K562 (cell line): ENCODE results near the gene OXA1L. TPM values are rescaled to one million over a fixed set of nuclear protein-coding genes. Genes with fewer than 3 reads are reported as not detected.

ENCODE experiments used
- ARHGAP35 ChIP-seq: fragments of 450-650 bp; IDR thresholded peaks from 2 replicates; pipeline ENCODE4 v1.6.1; 2018; ENCODE audit not compliant: partially characterized antibody
- CC2D1A ChIP-seq: fragments of 450-650 bp; IDR thresholded peaks from 2 replicates; pipeline ENCODE4 v1.6.1; 2017; ENCODE audit warnings: mild to moderate bottlenecking
- ELF1 ChIP-seq: fragments of 200-800 bp; sonication (Bioruptor generic); IDR thresholded peaks from 2 replicates; pipeline ENCODE4 v1.6.1; 2016; ENCODE audit warnings: missing genetic modification characterization, missing compliant biosample characterization
- EP300 ChIP-seq: IDR thresholded peaks from 2 replicates; pipeline ENCODE4 v1.6.1; 2012; ENCODE audit warnings: low read length, improper control_type of control experiment
- KDM5B ChIP-seq: fragments of 200-600 bp; sonication (generic); IDR thresholded peaks from 2 replicates; pipeline ENCODE4 v1.6.1; 2012; ENCODE audit warnings: low read depth, mild to moderate bottlenecking, moderate library complexity, low read length, control low read depth, inconsistent platforms; ENCODE audit not compliant: insufficient replicate concordance
- L3MBTL2 ChIP-seq: fragments of 450-650 bp; IDR thresholded peaks from 2 replicates; pipeline ENCODE4 v1.6.1; 2016; ENCODE audit warnings: mild to moderate bottlenecking, moderate library complexity
- POU5F1 ChIP-seq: fragments of 150-350 bp; IDR thresholded peaks from 2 replicates; pipeline ENCODE4 v1.6.1; 2014; ENCODE audit warnings: borderline replicate concordance, low read length, low read depth, mild to moderate bottlenecking; ENCODE audit not compliant: partially characterized antibody
- RAD51 ChIP-seq: fragments of 450-650 bp; IDR thresholded peaks from 2 replicates; pipeline ENCODE4 v1.7.1; 2016; ENCODE audit warnings: low read depth, mild to moderate bottlenecking, borderline replicate concordance
- SNRNP70 ChIP-seq: fragments of 200-400 bp; formaldehyde crosslinking; optimal IDR thresholded peaks from 2 replicates; pipeline ENCODE3; 2017; ENCODE audit warnings: low read depth, low read length
- SUPT5H ChIP-seq: fragments of 450-650 bp; IDR thresholded peaks from 2 replicates; pipeline ENCODE4 v1.6.1; 2016
- XRCC4 ChIP-seq: IDR thresholded peaks from one replicate; pipeline ENCODE4 v1.6.1; 2011; ENCODE audit not compliant: insufficient read depth, insufficient read length; ENCODE audit errors: extremely low read depth
- YY1 ChIP-seq, 3 experiments: IDR thresholded peaks; 2 replicates each; pipeline ENCODE4 v1.6.1; 2011; ENCODE audit warnings: low read length in 2 of 3, mild to moderate bottlenecking in 2 of 3, moderate library complexity in 2 of 3, borderline replicate concordance in 1 of 3, control low read depth in 1 of 3, low read depth in 1 of 3; ENCODE audit not compliant: insufficient read depth in 3 of 3, insufficient replicate concordance in 2 of 3, control insufficient read depth in 1 of 3, insufficient read length in 1 of 3; ENCODE audit errors: extremely low read depth in 1 of 3
- ZKSCAN3 ChIP-seq: fragments of 250-450 bp; sonication (Bioruptor Pico); IDR thresholded peaks from 2 replicates; pipeline ENCODE4 v1.4.0; 2020
- ZNF23 ChIP-seq: fragments of 250-450 bp; sonication (Bioruptor Pico); IDR thresholded peaks from 2 replicates; pipeline ENCODE4 v1.4.0; 2020; ENCODE audit warnings: mild to moderate bottlenecking
- polyA plus RNA-seq, 8 experiments: library from polyadenylated mRNA; depleted of rRNA in 4 of 8; stranded (reverse) in 5 of 8; unstranded in 3 of 8; fragments of >200 nt; fragmentation: Nextera tagmentation in 2 of 8; fragmentation: Illumina TruSeq in 1 of 8; extraction: Ambion mirVana in 2 of 8; extraction: Trizol in 1 of 8; gene quantifications; 2 replicates each; pipeline versions ENCODE4 v1.2.1 to v1.2.3, GENCODE V29; 2011 to 2014; ENCODE audit warnings: inconsistent platforms in 1 of 8, missing spikeins in 1 of 8
- total RNA-seq, 7 experiments: library from RNA; depleted of rRNA in 6 of 7; stranded (reverse); fragments of >200 nt in 6 of 7; fragmentation: Illumina TruSeq in 2 of 7; extraction: Trizol in 2 of 7; gene quantifications; 2 replicates each; pipeline versions ENCODE4 v1.2.1 to v1.2.3, GENCODE V29; 2011 to 2021; ENCODE audit warnings: low replicate concordance in 1 of 7
- TF ChIP-seq, protein P1 (sequence below): fragments of 450-650 bp; IDR thresholded peaks from 2 replicates; pipeline ENCODE4 v1.6.1; 2016
- TF ChIP-seq, protein P2 (sequence below): fragments of 250-450 bp; sonication (Bioruptor Pico); IDR thresholded peaks from 2 replicates; pipeline ENCODE4 v1.8.0; 2021; ENCODE audit warnings: mild to moderate bottlenecking, moderate library complexity
- TF ChIP-seq, protein P3 (sequence below): fragments of 250-450 bp; sonication (Bioruptor Pico); IDR thresholded peaks from 2 replicates; pipeline ENCODE4 v1.4.0; 2020; ENCODE audit warnings: mild to moderate bottlenecking, moderate library complexity, borderline replicate concordance

Gene OXA1L
- total and polyA plus RNA-seq, 9 of the 15 experiments (the other 6 are each of a cell fraction or from before 2014, with no cell fraction given): 100 to 204 (median 145) TPM

DNA sequence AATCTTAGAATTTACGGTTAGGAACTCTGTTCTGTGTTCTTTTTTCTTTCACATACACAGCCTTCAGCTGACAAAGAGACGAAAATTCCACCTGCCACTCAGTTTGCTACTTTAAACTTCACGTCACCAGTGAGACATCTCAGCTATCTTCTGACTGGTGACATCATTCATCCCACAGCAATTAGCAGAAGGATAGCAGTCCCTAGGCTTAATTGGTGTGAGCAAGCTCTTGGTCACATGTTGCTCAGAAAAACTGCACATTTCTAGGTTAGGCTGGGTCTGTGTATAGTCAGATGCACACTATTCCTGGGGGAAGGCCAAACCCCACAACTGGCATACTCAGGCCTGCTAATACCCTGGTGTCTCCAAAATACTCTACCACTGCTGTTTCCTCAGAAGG is 24.8 kb downstream of the OXA1L start (continued):
- no peak for TF ChIP-seq POU5F1
- TF ChIP-seq, protein P1, sequence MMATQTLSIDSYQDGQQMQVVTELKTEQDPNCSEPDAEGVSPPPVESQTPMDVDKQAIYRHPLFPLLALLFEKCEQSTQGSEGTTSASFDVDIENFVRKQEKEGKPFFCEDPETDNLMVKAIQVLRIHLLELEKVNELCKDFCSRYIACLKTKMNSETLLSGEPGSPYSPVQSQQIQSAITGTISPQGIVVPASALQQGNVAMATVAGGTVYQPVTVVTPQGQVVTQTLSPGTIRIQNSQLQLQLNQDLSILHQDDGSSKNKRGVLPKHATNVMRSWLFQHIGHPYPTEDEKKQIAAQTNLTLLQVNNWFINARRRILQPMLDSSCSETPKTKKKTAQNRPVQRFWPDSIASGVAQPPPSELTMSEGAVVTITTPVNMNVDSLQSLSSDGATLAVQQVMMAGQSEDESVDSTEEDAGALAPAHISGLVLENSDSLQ: peak; percentile 87
- no peak for TF ChIP-seq CC2D1A
- TF ChIP-seq L3MBTL2: no peak
- TF ChIP-seq SUPT5H: no peak
- TF ChIP-seq ARHGAP35: no peak
- no peak for TF ChIP-seq SNRNP70
- no peak for TF ChIP-seq ELF1 (tag)
- TF ChIP-seq ZNF23 (CRISPR knock-in tag): no peak
- peak; percentile 66 for TF ChIP-seq RAD51
- no peak for TF ChIP-seq ZKSCAN3
- TF ChIP-seq EP300: 0 out of 2 replicates have a peak, but pooled peaks have one; percentile 8
- TF ChIP-seq, protein P2, sequence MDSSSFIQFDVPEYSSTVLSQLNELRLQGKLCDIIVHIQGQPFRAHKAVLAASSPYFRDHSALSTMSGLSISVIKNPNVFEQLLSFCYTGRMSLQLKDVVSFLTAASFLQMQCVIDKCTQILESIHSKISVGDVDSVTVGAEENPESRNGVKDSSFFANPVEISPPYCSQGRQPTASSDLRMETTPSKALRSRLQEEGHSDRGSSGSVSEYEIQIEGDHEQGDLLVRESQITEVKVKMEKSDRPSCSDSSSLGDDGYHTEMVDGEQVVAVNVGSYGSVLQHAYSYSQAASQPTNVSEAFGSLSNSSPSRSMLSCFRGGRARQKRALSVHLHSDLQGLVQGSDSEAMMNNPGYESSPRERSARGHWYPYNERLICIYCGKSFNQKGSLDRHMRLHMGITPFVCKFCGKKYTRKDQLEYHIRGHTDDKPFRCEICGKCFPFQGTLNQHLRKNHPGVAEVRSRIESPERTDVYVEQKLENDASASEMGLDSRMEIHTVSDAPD (CRISPR knock-in tag): no peak
- TF ChIP-seq XRCC4: no peak
- no peak for TF ChIP-seq KDM5B
- no peak for TF ChIP-seq YY1 (IDR thresholded peaks at IDR 0.05; ENCODE audit: borderline replicate concordance in 1 of 3, control insufficient read depth in 1 of 3, extremely low read depth in 1 of 3, insufficient read depth in 3 of 3, insufficient read length in 1 of 3, insufficient replicate concordance in 2 of 3, low read depth in 1 of 3, low read length in 2 of 3)
- TF ChIP-seq, protein P3, sequence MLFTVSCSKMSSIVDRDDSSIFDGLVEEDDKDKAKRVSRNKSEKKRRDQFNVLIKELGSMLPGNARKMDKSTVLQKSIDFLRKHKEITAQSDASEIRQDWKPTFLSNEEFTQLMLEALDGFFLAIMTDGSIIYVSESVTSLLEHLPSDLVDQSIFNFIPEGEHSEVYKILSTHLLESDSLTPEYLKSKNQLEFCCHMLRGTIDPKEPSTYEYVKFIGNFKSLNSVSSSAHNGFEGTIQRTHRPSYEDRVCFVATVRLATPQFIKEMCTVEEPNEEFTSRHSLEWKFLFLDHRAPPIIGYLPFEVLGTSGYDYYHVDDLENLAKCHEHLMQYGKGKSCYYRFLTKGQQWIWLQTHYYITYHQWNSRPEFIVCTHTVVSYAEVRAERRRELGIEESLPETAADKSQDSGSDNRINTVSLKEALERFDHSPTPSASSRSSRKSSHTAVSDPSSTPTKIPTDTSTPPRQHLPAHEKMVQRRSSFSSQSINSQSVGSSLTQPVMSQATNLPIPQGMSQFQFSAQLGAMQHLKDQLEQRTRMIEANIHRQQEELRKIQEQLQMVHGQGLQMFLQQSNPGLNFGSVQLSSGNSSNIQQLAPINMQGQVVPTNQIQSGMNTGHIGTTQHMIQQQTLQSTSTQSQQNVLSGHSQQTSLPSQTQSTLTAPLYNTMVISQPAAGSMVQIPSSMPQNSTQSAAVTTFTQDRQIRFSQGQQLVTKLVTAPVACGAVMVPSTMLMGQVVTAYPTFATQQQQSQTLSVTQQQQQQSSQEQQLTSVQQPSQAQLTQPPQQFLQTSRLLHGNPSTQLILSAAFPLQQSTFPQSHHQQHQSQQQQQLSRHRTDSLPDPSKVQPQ (CRISPR knock-in tag): no peak
